NB4 (cell line): ENCODE data around the gene HS6ST3.

Experiments used
- CTCF ChIP-seq: IDR thresholded peaks from one replicate; pipeline ENCODE4 v1.5.1; 2012; ENCODE audit warnings: low read depth, low read length
- MAX ChIP-seq: IDR thresholded peaks from 2 replicates; pipeline ENCODE4 v1.6.1; 2011; ENCODE audit warnings: low read depth, low read length
- POLR2A ChIP-seq: IDR thresholded peaks from 2 replicates; pipeline ENCODE4 v1.6.1; 2011; ENCODE audit warnings: mild to moderate bottlenecking; ENCODE audit not compliant: insufficient read length; ENCODE audit errors: extremely low read depth

- TF ChIP-seq CTCF: no peak
- no peak for TF ChIP-seq POLR2A
- no peak for TF ChIP-seq MAX
These were observed 546.2 kb downstream of the HS6ST3 start for GRCh38 chr13:96636001-96636709.
